HG02870 (cell line): ENCODE data around the gene CCSER1.
A peak's percentile ranks its signal among the peaks of the same experiment; 100 is the strongest.
"Not testable (repeated sequence)": the region's sequence is repeated elsewhere in the genome, so short reads cannot be mapped to it uniquely, and the experiment has no call there.

Experiments
- ATAC-seq: cut with Tn5 transposase; IDR thresholded peaks from one replicate; pipeline ENCODE4 v1.9.1; 2021; ENCODE audit warnings: mild to moderate bottlenecking, moderate library complexity; ENCODE audit not compliant: unreplicated experiment

The CCSER1 gene

DNA sequence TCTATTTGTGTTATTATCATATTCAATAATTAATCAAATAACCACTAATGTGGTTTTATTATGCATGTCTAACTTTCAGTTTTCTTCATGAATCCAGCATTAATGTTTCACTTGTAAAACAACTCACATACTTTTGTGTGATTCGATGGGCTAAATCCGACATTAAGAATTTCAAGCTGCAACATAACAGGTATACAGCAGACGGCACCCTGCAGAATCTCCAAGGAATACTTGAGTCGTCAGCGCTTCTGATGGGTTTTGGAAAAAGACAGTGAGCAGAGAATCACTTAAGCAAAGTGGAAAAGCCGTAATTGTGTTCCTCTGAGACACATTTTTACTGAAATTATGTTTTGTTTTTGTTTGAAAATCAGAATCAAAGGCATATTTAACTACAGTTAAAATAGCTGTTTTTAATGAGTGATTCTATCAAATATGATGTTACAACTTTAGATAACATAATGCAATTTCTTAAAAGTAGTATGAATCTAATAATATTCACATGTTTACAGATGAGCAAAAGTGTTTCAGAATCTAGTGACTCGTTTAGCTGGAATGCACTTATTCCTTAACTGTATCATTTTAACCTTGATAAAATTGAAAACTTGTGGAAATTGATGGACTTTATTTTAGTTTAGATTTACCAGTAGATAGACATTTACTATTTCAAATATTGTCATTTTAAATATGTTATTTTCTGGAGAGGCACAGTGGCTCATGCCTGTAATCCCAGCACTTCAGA lies 514.8 kb downstream of the CCSER1 start:
- ATAC-seq: no peak

DNA sequence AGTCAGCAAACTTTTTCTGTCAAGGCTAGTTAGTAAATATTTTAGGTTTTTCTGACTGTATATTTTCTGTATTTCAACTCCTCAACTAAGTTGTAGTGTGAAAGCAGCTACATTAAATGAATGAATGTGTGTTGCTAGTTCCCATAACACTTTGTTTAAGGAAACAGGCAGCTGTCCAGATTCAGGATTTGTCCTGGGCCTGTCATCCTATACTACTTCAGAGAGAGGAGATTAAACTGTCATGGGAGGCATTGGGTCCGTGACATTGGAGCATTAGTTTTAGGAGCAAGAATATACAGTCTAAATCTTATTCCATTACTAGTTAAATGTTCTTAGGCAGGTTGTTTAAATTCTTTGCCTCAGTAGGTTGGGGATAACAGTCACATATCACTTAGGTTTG lies 516.0 kb downstream of the CCSER1 start:
- ATAC-seq: no peak

DNA sequence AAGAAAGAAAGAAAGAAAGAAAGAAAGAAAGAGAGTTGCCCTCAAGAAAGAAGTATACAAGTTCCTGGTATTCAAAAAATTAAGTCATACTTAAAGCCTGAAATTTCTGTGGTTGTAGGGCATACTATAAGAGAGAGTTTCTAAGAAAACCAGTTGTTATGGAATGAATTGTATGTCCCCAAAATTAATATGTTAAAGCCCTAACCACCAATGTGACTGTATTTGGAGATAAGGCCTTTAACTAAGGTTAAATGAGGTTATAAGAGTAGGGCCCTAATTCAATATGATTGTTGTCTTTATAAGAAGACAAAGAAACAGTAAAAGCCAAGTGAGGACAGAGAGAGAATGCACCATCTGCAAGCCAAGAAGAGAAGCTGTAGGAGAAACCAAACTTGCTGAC lies 521.1 kb downstream of the CCSER1 start:
- ATAC-seq: no peak

DNA sequence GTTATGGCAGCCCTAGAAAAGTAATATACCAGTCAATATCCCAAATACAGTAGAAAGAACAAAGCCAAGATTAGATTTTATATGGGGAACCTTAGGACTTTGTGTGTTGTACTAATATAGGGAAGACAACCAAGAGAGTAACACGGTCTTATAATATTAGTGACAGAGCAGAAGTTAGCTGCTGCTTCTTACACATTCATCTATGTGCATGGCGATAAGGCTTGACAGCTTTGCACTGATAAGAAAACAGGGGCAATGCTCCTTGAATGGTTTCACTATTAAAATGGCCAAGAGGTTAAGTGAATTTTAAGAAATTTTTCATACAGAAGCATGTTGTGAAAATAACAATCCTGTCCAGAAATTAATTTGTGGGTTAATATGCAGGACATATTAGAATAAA lies 521.6 kb downstream of the CCSER1 start:
- no peak for ATAC-seq

DNA sequence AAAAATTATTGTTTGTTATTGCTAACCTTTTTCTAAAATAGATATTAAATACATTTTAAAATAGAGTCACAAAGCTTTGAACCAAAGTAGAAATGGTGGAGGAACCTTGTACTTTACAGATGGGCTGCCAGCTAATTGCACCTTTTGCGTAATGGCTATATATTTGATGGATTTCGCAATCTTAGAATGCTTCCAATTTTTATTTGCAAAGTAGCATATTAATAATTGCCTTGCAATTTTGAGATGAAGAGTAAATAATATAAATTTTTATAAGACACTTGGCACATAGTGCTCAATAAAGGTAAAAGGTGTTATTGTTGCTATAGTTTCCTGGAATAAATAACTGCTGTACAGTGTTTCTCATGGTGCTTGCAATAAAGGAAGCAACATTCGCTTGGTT lies 533.5 kb downstream of the CCSER1 start:
- no peak for ATAC-seq

DNA sequence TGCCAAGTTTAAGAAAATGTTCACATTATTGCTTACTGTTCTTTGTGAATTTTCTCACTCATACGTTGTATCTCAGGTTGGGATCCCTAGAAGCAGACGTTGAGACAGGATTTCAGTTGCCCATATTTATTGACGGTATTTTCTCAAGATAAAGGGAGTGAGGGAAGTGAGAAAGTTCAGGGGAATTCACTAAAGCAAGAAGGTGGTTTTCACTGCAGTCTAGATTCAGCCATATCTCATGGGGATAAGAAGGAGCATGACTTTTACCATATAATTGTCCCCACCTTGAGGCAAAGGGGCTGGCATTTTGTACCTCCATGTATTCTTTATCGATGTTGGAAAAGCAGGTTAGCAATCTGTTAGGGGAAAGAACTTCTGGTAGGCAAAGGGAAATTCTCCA lies 543.0 kb downstream of the CCSER1 start:
- ATAC-seq: peak; percentile 81

- ATAC-seq: no peak
Measured at GRCh38 chr4:90689739-90690138, 562.5 kb downstream of the CCSER1 start.

DNA sequence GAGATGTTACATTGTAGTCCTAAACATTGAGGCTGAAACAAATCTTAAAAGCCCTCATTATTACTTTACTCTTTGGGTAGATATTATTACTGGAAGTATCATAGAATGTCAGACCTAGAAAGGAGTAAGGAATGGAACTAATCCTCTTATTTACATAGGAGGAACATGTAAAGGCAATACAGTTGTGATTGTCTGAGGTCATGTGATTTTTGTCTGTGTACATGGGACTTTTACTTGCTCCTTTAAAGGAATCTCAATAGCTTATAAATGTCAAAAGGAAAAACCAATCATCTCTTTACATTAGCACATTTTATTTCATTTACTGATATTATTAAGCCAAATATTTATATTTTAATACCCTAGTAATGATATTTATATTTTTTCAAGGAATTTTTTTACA lies 568.2 kb downstream of the CCSER1 start:
- ATAC-seq: no peak

DNA sequence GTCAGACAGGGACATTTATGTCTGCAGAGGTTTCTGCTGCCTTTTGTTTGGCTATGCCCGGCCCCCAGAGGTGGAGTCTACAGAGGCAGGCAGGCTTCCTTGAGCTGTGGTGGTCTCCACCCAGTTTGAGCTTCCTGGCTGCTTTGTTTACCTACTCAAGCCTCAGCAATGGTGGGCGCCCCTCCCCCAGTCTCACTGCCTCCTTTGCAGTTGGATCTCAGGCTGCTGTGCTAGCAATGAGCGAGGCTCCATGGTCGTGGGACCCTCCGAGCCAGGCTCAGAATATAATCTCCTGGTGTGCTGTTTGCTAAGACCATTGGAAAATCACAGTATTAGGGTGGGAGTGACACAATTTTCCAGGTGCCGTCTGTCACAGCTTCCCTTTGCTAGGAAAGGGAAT lies 578.3 kb downstream of the CCSER1 start:
- ATAC-seq: not testable (repeated sequence)

- ATAC-seq: peak; percentile 93
Measured at GRCh38 chr4:90715242-90715641, 588.0 kb downstream of the CCSER1 start.

DNA sequence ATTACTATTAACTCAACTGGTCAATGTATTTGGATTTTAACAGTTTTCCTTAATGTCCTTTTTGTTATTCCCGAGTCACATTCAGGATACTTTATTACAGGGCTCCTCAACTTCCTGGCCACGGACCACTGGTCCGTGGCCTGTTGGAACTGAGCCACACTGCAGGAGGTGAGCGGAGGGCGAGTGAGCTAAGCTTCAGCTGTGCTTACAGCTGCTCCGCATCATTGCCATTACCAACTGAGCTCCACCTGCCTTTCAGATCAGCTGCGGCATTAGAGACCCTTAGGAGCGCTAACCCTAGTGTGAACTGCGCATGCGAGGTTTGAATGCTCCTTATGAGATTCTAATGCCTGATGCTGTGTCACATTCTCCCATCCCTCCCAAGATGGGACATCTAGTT lies 591.7 kb downstream of the CCSER1 start:
- ATAC-seq: no peak

DNA sequence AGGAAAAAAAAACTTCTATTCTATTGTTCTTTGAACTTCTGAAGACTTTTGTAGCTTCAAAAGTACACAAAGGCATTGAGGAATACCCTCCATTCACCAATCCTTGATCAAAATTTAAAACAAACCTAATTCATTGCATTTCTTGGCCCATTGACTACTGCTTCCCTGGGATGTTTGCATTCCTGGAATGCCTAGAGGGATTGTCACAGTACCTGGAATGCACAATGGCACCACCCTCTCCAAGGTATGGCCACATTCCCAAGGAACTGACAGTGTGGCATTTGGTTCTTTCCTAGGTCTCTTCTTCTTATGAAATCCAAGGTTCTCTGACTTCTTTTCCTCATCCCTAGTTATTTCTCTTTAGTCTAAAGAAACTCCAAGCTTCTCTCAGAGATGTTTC lies 600.7 kb downstream of the CCSER1 start:
- ATAC-seq: no peak

- ATAC-seq: no peak
Measured at GRCh38 chr4:90730752-90731151, 603.6 kb downstream of the CCSER1 start.

- no peak for ATAC-seq
Measured at GRCh38 chr4:90733211-90733610, 606.0 kb downstream of the CCSER1 start.

- ATAC-seq: no peak
Measured at GRCh38 chr4:90745176-90745575, 618.0 kb downstream of the CCSER1 start.

- no peak for ATAC-seq
Measured at GRCh38 chr4:90753068-90753467, 625.9 kb downstream of the CCSER1 start.

DNA sequence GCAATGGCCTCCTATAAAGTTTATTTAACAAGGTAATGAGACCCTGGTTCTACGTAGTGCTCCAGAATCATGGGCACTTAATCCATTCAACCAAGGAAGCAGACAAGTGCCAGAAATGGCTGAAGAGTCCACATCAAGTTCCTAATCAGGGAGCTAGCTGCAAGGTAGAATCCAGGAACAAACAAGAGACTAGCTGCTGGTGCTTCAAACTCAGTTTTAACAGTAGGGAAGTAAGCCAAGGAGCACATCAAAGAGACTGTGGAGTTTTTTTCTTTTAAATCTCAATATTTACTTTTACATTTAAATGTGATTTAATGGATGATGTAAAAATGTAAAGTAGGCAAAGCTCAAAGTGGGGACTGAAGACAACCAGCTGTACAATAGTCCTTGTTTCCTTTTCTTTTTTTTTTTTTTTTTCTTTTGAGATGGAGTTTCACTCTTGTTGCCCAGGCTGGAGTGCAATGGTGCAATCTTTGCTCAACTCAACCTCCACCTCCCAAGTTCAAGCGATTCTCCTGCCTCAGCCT lies 630.4 kb downstream of the CCSER1 start:
- no peak for ATAC-seq

DNA sequence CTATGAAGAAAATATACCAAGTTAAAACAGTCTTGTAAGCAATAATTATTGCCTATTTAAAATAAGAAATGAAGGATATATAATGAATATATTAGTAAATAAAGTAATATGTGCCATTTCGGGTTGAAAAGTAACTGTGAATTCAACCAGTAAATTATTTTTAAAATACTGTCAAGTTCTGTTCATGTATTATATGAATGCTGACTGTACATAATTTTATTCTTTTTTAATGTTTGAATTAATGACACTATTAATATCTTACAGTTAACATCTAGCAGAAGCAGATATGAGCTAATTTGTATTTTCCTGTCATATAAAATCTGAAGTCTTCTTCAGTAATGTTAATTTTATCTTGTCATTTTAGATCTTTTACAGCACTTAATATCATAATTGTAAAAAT lies 632.9 kb downstream of the CCSER1 start:
- no peak for ATAC-seq

DNA sequence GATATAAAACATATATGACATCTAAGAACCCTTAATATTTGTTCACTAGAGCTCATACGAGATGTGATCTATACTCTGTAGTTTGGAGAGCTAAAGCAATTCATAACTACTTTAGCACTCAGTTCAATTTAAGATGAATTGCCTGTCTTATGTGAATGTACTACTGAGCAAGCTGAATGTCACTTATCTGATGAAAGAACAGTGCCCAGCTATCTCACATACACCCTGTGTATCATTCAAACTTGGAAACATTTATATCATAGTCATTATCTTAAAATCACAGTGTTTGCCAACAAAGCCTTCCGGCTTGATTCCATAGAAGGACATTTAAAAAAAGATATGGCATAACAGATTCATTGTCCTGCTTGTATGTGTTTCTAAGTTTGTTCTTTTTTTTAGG lies 639.6 kb downstream of the CCSER1 start:
- ATAC-seq: no peak

DNA sequence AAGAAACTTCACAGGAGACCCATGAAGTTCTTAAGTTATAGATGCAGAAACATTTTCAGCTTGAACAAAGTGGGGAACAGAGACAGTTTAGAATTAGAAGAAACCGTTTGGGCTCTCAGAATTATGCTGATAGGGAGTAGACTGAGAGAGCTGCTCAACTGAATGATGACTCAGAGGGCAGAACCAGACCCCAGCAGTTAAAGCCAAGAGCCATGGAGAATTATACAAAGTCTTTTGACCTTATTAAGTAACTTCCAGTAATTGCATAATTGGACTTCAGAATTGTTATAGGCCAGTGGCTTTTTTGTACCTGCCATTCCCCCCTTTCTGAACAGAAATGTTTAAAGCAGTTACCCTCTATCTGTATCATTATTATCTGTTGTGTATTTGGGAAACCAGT lies 642.1 kb downstream of the CCSER1 start:
- no peak for ATAC-seq

DNA sequence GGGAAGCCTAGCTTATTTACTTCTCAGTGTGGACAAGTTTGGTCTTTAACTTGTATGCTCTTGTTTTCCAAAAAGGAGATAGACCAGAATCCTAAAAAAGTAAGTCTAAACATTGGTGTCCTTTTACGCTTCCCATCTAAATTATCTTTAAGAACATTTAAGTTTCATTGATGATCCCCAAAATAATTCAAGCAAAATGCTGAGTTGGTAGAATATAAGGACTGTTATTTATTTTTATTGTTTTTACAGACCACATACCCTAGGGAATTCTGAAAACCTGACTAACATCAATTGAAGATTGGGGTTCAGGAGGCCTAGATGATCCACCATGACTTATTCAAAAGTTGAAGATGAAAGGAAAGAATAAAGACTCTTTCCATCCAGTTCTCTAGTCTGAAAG lies 653.0 kb downstream of the CCSER1 start:
- ATAC-seq: no peak

DNA sequence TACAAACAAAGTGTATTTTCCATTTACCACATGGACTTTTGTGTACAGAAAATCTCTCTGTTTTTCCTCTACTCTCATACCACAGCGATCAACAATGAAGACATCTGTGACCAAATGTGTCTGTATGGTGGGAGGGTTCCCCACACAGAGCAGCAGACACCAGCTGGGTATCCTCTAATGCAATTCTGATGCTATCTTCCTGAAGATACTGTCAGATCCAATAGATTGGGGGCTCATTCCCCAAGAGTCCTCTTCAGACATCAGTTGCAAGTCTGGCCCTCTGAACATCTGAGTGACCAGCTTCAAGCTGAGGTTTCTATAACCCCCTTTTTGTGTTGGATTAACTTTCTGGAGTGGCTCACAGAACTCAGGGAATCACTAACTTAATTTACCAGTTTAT lies 659.4 kb downstream of the CCSER1 start:
- ATAC-seq: no peak

- ATAC-seq: no peak
Measured at GRCh38 chr4:90792696-90793095, 665.5 kb downstream of the CCSER1 start.
